Loucy (cell line): ENCODE data around the gene SDC3.

Source experiments
- EZH2phosphoT487 ChIP-seq: fragments of 200-600 bp; IDR thresholded peaks from 2 replicates; pipeline ENCODE4 v1.6.1; 2018; ENCODE audit warnings: antibody characterized with exemption, mild to moderate bottlenecking, moderate library complexity, borderline replicate concordance
- TF ChIP-seq, protein P1 (sequence below): fragments of 200-600 bp; sonication (generic); conservative IDR thresholded peaks from 2 replicates; pipeline ENCODE4 v1.5.1; 2014; ENCODE audit warnings: mild to moderate bottlenecking, antibody characterized with exemption, low read length

DNA sequence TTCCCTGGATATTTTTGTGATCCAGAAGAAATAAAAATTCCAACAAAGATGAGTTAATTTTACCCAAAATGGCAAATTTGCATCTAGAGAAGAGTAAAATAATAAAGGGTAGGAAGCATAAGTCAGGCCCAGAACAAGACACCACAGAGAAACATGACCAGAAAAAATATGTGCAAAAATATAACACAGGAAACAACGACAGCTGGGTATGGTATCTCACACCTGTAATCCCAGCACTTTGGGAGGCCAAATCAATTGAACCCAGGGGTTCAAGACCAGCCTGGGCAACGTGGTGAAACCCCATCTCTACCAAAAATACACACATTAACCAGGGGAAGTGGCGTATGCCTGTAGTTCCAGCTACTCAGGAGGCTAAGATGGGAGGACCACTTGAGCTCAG, 39.7 kb upstream of the SDC3 start:
- TF ChIP-seq, protein P1, sequence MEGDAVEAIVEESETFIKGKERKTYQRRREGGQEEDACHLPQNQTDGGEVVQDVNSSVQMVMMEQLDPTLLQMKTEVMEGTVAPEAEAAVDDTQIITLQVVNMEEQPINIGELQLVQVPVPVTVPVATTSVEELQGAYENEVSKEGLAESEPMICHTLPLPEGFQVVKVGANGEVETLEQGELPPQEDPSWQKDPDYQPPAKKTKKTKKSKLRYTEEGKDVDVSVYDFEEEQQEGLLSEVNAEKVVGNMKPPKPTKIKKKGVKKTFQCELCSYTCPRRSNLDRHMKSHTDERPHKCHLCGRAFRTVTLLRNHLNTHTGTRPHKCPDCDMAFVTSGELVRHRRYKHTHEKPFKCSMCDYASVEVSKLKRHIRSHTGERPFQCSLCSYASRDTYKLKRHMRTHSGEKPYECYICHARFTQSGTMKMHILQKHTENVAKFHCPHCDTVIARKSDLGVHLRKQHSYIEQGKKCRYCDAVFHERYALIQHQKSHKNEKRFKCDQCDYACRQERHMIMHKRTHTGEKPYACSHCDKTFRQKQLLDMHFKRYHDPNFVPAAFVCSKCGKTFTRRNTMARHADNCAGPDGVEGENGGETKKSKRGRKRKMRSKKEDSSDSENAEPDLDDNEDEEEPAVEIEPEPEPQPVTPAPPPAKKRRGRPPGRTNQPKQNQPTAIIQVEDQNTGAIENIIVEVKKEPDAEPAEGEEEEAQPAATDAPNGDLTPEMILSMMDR = no peak
- no peak for TF ChIP-seq EZH2phosphoT487
